Prostate gland (tissue), 2 donors: ENCODE measurements around the gene FAM193B.

Experiments
- CTCF ChIP-seq, 4 experiments: fragments of 200-600 bp in 2 of 4; fragments of 450-650 bp in 2 of 4; sonication (generic) in 2 of 4; IDR thresholded peaks; 1 replicate in 3 of 4; 2 replicates in 1 of 4; pipeline ENCODE4 v1.5.1; 2016 to 2019; ENCODE audit warnings: antibody characterized with exemption in 4 of 4, mild to moderate bottlenecking in 2 of 4, moderate library complexity in 2 of 4
- POLR2AphosphoS5 ChIP-seq: sonication (generic); formaldehyde crosslinking; IDR thresholded peaks from one replicate; pipeline ENCODE4 v1.6.1; 2017; ENCODE audit warnings: antibody characterized with exemption

GRCh38 chr5:177528631-177529030 lies 25.7 kb downstream of the FAM193B start:
- TF ChIP-seq CTCF (IDR thresholded peaks at IDR 0.05) (no peak), POLR2AphosphoS5 (no peak)
